Fibroblast of lung (primary cell): Measurements from ENCODE around the gene RTN4RL1. TPM values are rescaled to one million over a fixed set of nuclear protein-coding genes. Genes with fewer than 3 reads are reported as not detected.

ENCODE experiments used
- DNase-seq, 2 donors: peaks; one replicate each; pipeline versions ENCODE4 v3.0.0 to v3.0.0-alpha.2; 2010; ENCODE audit warnings: low read depth in 2 of 2
- H2AFZ ChIP-seq: 2 replicates; pipeline ENCODE4 v1.5.1; 2012; ENCODE audit warnings: low read length, control low read depth, inconsistent platforms
- H3K27ac ChIP-seq: 2 replicates; pipeline ENCODE4 v1.5.1; 2011; ENCODE audit warnings: low read length, control low read depth; ENCODE audit not compliant: insufficient read depth
- H3K27me3 ChIP-seq: 2 replicates; pipeline ENCODE4 v1.5.1; 2011; ENCODE audit warnings: mild to moderate bottlenecking, low read length; ENCODE audit not compliant: control insufficient read depth, insufficient read depth
- H3K36me3 ChIP-seq: 2 replicates; pipeline ENCODE4 v1.5.1; 2011; ENCODE audit warnings: low read length; ENCODE audit not compliant: control insufficient read depth, insufficient read depth
- H3K4me1 ChIP-seq: 2 replicates; pipeline ENCODE4 v1.5.1; 2011; ENCODE audit warnings: low read length; ENCODE audit not compliant: control insufficient read depth, insufficient read depth; ENCODE audit errors: extremely low read depth
- H3K4me2 ChIP-seq: 2 replicates; pipeline ENCODE4 v1.5.1; 2011; ENCODE audit warnings: low read length, control low read depth; ENCODE audit not compliant: insufficient read depth; ENCODE audit errors: extremely low read depth
- H3K4me3 ChIP-seq, 4 experiments: fragments of 200-600 bp in 1 of 4; sonication (generic) in 1 of 4; replicated peaks in 1 of 4; 2 replicates each; pipeline ENCODE4 v1.5.1; 2011 to 2016; ENCODE audit warnings: low read length in 4 of 4, low read depth in 3 of 4, mild to moderate bottlenecking in 3 of 4, control low read depth in 2 of 4, inconsistent platforms in 1 of 4, mixed read lengths in 1 of 4; ENCODE audit not compliant: insufficient read depth in 1 of 4; ENCODE audit errors: control extremely low read depth in 1 of 4
- H3K79me2 ChIP-seq: 2 replicates; pipeline ENCODE4 v1.5.1; 2012; ENCODE audit warnings: mild to moderate bottlenecking, low read length, inconsistent platforms; ENCODE audit not compliant: control insufficient read depth, insufficient read depth
- H3K9ac ChIP-seq: 2 replicates; pipeline ENCODE4 v1.5.1; 2011; ENCODE audit warnings: mild to moderate bottlenecking, low read length, control low read depth; ENCODE audit not compliant: insufficient read depth
- H3K9me3 ChIP-seq: 2 replicates; pipeline ENCODE4 v1.5.1; 2012; ENCODE audit warnings: low read depth, low read length; ENCODE audit not compliant: control insufficient read depth, insufficient read depth
- H4K20me1 ChIP-seq: 2 replicates; pipeline ENCODE4 v1.5.1; 2011; ENCODE audit warnings: low read length; ENCODE audit not compliant: control insufficient read depth, insufficient read depth; ENCODE audit errors: extremely low read depth
- EZH2 ChIP-seq: IDR thresholded peaks from 2 replicates; pipeline ENCODE4 v1.5.1; 2012; ENCODE audit warnings: low read length, control low read depth, mild to moderate bottlenecking; ENCODE audit errors: missing control alignments
- polyA plus RNA-seq, 2 donors: library from polyadenylated mRNA; depleted of rRNA in 1 of 2; stranded (reverse) in 1 of 2; unstranded in 1 of 2; fragments of >200 nt; gene quantifications; 2 replicates each; pipeline ENCODE4 v1.2.1, GENCODE V29; 2011 to 2012; ENCODE audit warnings: missing spikeins in 1 of 2
- total RNA-seq: library from RNA; depleted of rRNA; stranded (reverse); fragments of >200 nt; gene quantifications from 2 replicates; pipeline ENCODE4 v1.2.1, GENCODE V29; 2014
- TF ChIP-seq, protein P1 (sequence below), 2 donors: IDR thresholded peaks in 1 of 2; conservative IDR thresholded peaks in 1 of 2; 1 replicate in 1 of 2; 2 replicates in 1 of 2; pipeline ENCODE4 v1.5.1; 2011 to 2012; ENCODE audit warnings: low read length in 2 of 2, control low read depth in 1 of 2, inconsistent platforms in 1 of 2, low read depth in 1 of 2, mild to moderate bottlenecking in 1 of 2

RTN4RL1 gene
- total and polyA plus RNA-seq, 2 donors (not counting 1 experiment from before 2014, with no cell fraction given) = 0.39 to 0.83 TPM

DNA sequence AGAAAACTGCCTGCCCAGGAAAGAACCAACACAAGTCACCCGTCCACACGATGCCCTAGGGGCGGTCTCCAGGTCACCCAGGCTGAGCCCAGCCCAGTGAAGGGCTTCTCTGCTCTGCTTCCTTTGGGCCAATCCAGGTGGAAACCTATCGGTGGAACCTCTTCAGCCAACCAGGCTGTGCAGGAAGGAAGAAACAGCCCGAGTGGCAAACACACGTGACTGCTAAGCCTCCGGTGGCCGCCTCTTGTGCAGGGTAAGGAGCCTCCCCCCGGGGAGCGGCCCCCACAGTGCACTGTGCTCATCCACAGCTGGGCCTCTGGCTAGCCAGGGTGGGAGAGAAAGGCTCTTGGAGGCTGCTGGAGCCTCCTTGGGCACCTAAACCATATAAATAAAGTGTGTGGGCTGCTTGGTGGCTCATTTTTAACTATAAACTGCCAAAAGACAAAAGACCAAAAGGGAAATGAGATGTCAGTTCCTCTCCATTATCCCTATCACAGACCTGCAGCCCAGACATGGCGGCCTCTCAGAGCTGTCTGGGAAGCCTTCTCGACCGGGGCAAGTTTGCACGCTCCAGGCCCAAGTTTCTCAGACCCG, 2.4 kb downstream of the RTN4RL1 start:
- no peaks in the 10 kb centered on the region for H3K9me3 ChIP-seq
- no peak overlapping the region for H3K27ac ChIP-seq
- H3K79me2 ChIP-seq = no peaks in the 10 kb centered on the region
- no peak overlapping the region for H3K4me2 ChIP-seq
- DNase-seq = no peak
- H3K9ac ChIP-seq = no peak overlapping the region
- no peak overlapping the region for H2AFZ ChIP-seq
- H4K20me1 ChIP-seq = no peaks in the 10 kb centered on the region
- H3K4me3 ChIP-seq = no peak overlapping the region
- peaks cover 40% of the 10 kb centered on the region for H3K27me3 ChIP-seq
- H3K36me3 ChIP-seq = no peaks in the 10 kb centered on the region
- peaks cover 8% of the 10 kb centered on the region for H3K4me1 ChIP-seq
- TF ChIP-seq EZH2 = no peak
- TF ChIP-seq, protein P1, sequence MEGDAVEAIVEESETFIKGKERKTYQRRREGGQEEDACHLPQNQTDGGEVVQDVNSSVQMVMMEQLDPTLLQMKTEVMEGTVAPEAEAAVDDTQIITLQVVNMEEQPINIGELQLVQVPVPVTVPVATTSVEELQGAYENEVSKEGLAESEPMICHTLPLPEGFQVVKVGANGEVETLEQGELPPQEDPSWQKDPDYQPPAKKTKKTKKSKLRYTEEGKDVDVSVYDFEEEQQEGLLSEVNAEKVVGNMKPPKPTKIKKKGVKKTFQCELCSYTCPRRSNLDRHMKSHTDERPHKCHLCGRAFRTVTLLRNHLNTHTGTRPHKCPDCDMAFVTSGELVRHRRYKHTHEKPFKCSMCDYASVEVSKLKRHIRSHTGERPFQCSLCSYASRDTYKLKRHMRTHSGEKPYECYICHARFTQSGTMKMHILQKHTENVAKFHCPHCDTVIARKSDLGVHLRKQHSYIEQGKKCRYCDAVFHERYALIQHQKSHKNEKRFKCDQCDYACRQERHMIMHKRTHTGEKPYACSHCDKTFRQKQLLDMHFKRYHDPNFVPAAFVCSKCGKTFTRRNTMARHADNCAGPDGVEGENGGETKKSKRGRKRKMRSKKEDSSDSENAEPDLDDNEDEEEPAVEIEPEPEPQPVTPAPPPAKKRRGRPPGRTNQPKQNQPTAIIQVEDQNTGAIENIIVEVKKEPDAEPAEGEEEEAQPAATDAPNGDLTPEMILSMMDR (conservative IDR thresholded peaks at IDR 0.05 in 1 of 2, IDR thresholded peaks at IDR 0.05 in 1 of 2; ENCODE audit: low read depth in 1 of 2, low read length in 2 of 2) = no peak

DNA sequence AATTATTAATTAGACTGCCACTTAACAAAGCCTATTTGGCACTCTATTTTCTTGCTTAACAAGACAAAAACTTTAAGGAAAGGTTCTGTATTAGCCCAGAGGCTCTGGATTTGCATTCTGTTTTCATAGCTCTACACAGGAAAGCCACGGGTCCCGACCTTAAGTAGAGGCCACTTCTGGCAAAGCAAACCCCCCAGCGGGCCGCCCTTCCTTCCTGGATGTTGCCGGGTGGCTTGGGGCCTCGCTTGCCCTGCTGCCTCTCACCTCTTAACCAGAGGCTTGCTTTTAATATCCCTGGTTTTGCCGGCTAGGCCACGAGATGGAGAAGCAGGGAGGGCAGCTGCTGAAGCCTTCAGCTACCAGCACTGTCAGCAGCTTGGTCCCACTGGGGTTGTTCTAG, 4.4 kb downstream of the RTN4RL1 start:
- H3K27me3 ChIP-seq = peaks cover 43% of the 10 kb centered on the region
- peaks cover 4% of the 10 kb centered on the region for H3K4me1 ChIP-seq

DNA sequence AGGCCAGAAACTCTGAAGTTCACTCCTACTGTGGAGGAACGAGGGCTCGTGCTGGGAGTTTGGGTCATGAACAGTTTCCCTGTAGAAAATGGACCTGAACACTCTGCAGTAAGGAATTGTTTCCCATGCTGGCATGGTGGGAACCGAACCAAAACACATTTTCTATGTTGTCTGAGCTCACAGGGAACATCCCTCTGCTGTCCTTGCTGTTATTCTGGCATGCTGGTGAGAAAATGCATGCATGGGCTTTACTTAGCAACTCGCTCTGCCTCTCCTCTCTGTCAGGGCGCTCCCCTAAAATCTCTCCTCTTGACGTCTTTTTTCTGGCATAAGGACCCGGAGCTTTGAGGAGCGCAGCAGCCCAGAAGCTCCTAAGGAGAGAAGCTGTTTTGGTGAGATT, 5.4 kb downstream of the RTN4RL1 start:
- Histone ChIP-seq H3K4me2 (no peak overlapping the region), H3K9me3 (no peaks in the 10 kb centered on the region), H4K20me1 (no peaks in the 10 kb centered on the region), H3K27ac (no peak overlapping the region), H3K79me2 (no peaks in the 10 kb centered on the region), H3K4me3 (no peak overlapping the region), H2AFZ (no peak overlapping the region), H3K9ac (no peak overlapping the region), H3K4me1 (no peaks in the 10 kb centered on the region), H3K27me3 (peaks cover 43% of the 10 kb centered on the region), H3K36me3 (no peaks in the 10 kb centered on the region)
- TF ChIP-seq, protein P1 (conservative IDR thresholded peaks at IDR 0.05 in 1 of 2, IDR thresholded peaks at IDR 0.05 in 1 of 2; ENCODE audit: low read depth in 1 of 2, low read length in 2 of 2) = no peak
- no peak for TF ChIP-seq EZH2
- DNase-seq = no peak

More for the DNA sequence above, 4.4 kb downstream of the RTN4RL1 start:
- H2AFZ ChIP-seq = no peak overlapping the region
- H3K4me3 ChIP-seq = no peak overlapping the region
- H3K9me3 ChIP-seq = no peaks in the 10 kb centered on the region
- H3K9ac ChIP-seq = no peak overlapping the region
- TF ChIP-seq, protein P1 (conservative IDR thresholded peaks at IDR 0.05 in 1 of 2, IDR thresholded peaks at IDR 0.05 in 1 of 2; ENCODE audit: low read depth in 1 of 2, low read length in 2 of 2) = no peak
- TF ChIP-seq EZH2 = no peak
- no peaks in the 10 kb centered on the region for H3K79me2 ChIP-seq
- H4K20me1 ChIP-seq = no peaks in the 10 kb centered on the region
- no peak overlapping the region for H3K27ac ChIP-seq
- H3K36me3 ChIP-seq = no peaks in the 10 kb centered on the region
- DNase-seq = no peak
- H3K4me2 ChIP-seq = no peak overlapping the region
